CD14-positive monocyte (primary cell): Measurements from ENCODE around the gene SULT2B1. TPM values are rescaled to one million over a fixed set of nuclear protein-coding genes. Genes with fewer than 3 reads are reported as not detected.

Source experiments
- DNase-seq, 3 donors: peaks; one replicate each; pipeline ENCODE4 v3.0.0-alpha.2; 2011 to 2022
- H2AFZ ChIP-seq: 2 replicates; pipeline ENCODE4 v1.6.0; 2012; ENCODE audit warnings: mild to moderate bottlenecking, low read depth, low read length, inconsistent platforms; ENCODE audit not compliant: insufficient read depth, poor library complexity, severe bottlenecking
- H3K27ac ChIP-seq, 2 donors: 1 replicate in 1 of 2; 2 replicates in 1 of 2; pipeline ENCODE4 v1.5.1; 2012 to 2013; ENCODE audit warnings: low read length in 2 of 2, control low read depth in 1 of 2, inconsistent platforms in 1 of 2, low read depth in 1 of 2, mild to moderate bottlenecking in 1 of 2
- H3K27me3 ChIP-seq, 2 donors: one replicate each; pipeline versions ENCODE4 v1.6.0 to v1.6.1; 2011 to 2013; ENCODE audit warnings: low read length in 2 of 2; ENCODE audit not compliant: control insufficient read depth in 2 of 2, insufficient read depth in 2 of 2
- H3K36me3 ChIP-seq, 2 donors: replicated peaks in 1 of 2; 1 replicate in 1 of 2; 2 replicates in 1 of 2; pipeline versions ENCODE4 v1.5.1 to v1.6.1; 2012 to 2013; ENCODE audit warnings: low read length in 2 of 2, control low read depth in 1 of 2, inconsistent platforms in 1 of 2, mild to moderate bottlenecking in 1 of 2; ENCODE audit not compliant: insufficient read depth in 2 of 2, control insufficient read depth in 1 of 2
- H3K4me1 ChIP-seq, 2 donors: 1 replicate in 1 of 2; 2 replicates in 1 of 2; pipeline versions ENCODE4 v1.5.1 to v1.6.1; 2012 to 2013; ENCODE audit warnings: low read length in 2 of 2, control low read depth in 1 of 2, inconsistent platforms in 1 of 2, mild to moderate bottlenecking in 1 of 2, moderate library complexity in 1 of 2; ENCODE audit not compliant: insufficient read depth in 2 of 2, control insufficient read depth in 1 of 2
- H3K4me2 ChIP-seq: replicated peaks from 2 replicates; pipeline ENCODE3; 2012; ENCODE audit warnings: low read length, moderate library complexity, mild to moderate bottlenecking; ENCODE audit not compliant: poor library complexity, severe bottlenecking; ENCODE audit errors: extremely low read depth
- H3K4me3 ChIP-seq, 3 experiments: fragments of 200-600 bp in 1 of 3; sonication (generic) in 1 of 3; replicated peaks in 1 of 3; 1 replicate in 2 of 3; 2 replicates in 1 of 3; pipeline ENCODE4 v1.5.1; 2011 to 2013; ENCODE audit warnings: low read length in 3 of 3, mild to moderate bottlenecking in 3 of 3, control low read depth in 2 of 3, low read depth in 2 of 3, inconsistent platforms in 1 of 3, moderate library complexity in 1 of 3
- H3K79me2 ChIP-seq: 2 replicates; pipeline ENCODE4 v1.6.0; 2012; ENCODE audit warnings: mild to moderate bottlenecking, control low read depth, inconsistent platforms, low read length, moderate library complexity; ENCODE audit not compliant: insufficient read depth
- H3K9ac ChIP-seq: 2 replicates; pipeline ENCODE4 v1.6.0; 2017; ENCODE audit warnings: low read length, mild to moderate bottlenecking; ENCODE audit not compliant: insufficient read depth, poor library complexity, severe bottlenecking
- H3K9me3 ChIP-seq, 2 donors: replicated peaks in 1 of 2; 1 replicate in 1 of 2; 2 replicates in 1 of 2; pipeline versions ENCODE4 v1.5.1 to v1.6.1; 2012 to 2013; ENCODE audit warnings: low read length in 2 of 2, control low read depth in 1 of 2; ENCODE audit not compliant: control insufficient read depth in 1 of 2, insufficient read depth in 1 of 2
- H4K20me1 ChIP-seq: 2 replicates; pipeline ENCODE4 v1.6.0; 2012; ENCODE audit warnings: mild to moderate bottlenecking, low read length, control low read depth, moderate library complexity; ENCODE audit not compliant: insufficient read depth
- H3K27ac Mint-ChIP-seq, 7 donors: one replicate each; pipeline ENCODE4 v1.8.0; 2020; ENCODE audit warnings: mild to moderate bottlenecking in 7 of 7, mixed read lengths in 7 of 7, moderate library complexity in 6 of 7, inconsistent platforms in 2 of 7
- H3K27me3 Mint-ChIP-seq, 3 donors: one replicate each; pipeline ENCODE4 v1.8.0; 2021 to 2022; ENCODE audit warnings: low read depth in 3 of 3, mild to moderate bottlenecking in 3 of 3, mixed read lengths in 3 of 3, moderate library complexity in 3 of 3, inconsistent platforms in 1 of 3
- H3K36me3 Mint-ChIP-seq, 2 donors: one replicate each; pipeline ENCODE4 v1.8.0; 2020; ENCODE audit warnings: mixed read lengths in 2 of 2, inconsistent platforms in 1 of 2, mild to moderate bottlenecking in 1 of 2
- H3K4me1 Mint-ChIP-seq: one replicate; pipeline ENCODE4 v1.8.0; 2020; ENCODE audit warnings: mild to moderate bottlenecking, mixed read lengths
- H3K4me3 Mint-ChIP-seq, 2 donors: one replicate each; pipeline ENCODE4 v1.8.0; 2020; ENCODE audit warnings: mild to moderate bottlenecking in 2 of 2, mixed read lengths in 2 of 2, moderate library complexity in 1 of 2
- H3K9me3 Mint-ChIP-seq, 7 donors: one replicate each; pipeline ENCODE4 v1.8.0; 2020 to 2022; ENCODE audit warnings: mixed read lengths in 7 of 7, mild to moderate bottlenecking in 6 of 7, moderate library complexity in 6 of 7, inconsistent platforms in 2 of 7
- WGBS: methylation state at CpG from one replicate; pipeline ENCODE4 v1.1.5; 2013; ENCODE audit warnings: missing lambda C conversion rate; ENCODE audit not compliant: insufficient coverage; 5-methylcytosine and 5-hydroxymethylcytosine counted together
- intact Hi-C, 2 donors: fragments of 100-400 bp; cut with micrococcal nuclease; formaldehyde crosslinking; loops; one replicate each; pipeline versions ENCODE4 v1.15.0 to v1.15.1; 2023
- polyA plus RNA-seq, 3 donors: library from polyadenylated mRNA; depleted of rRNA in 1 of 3; unstranded in 2 of 3; stranded (reverse) in 1 of 3; fragments of 300-500 nt in 2 of 3; fragments of >200 nt in 1 of 3; fragmentation: Illumina TruSeq in 2 of 3; gene quantifications; 1 replicate in 2 of 3; 2 replicates in 1 of 3; pipeline ENCODE4 v1.2.3, GENCODE V29; 2012 to 2021
- TF ChIP-seq, protein P1 (sequence below): fragments of 200-600 bp; IDR thresholded peaks from one replicate; pipeline ENCODE4 v1.8.0; 2022; ENCODE audit warnings: antibody characterized with exemption, mild to moderate bottlenecking

Gene SULT2B1
- polyA plus RNA-seq, 3 donors: 0.09 to 0.40 TPM; not detected in 1

DNA sequence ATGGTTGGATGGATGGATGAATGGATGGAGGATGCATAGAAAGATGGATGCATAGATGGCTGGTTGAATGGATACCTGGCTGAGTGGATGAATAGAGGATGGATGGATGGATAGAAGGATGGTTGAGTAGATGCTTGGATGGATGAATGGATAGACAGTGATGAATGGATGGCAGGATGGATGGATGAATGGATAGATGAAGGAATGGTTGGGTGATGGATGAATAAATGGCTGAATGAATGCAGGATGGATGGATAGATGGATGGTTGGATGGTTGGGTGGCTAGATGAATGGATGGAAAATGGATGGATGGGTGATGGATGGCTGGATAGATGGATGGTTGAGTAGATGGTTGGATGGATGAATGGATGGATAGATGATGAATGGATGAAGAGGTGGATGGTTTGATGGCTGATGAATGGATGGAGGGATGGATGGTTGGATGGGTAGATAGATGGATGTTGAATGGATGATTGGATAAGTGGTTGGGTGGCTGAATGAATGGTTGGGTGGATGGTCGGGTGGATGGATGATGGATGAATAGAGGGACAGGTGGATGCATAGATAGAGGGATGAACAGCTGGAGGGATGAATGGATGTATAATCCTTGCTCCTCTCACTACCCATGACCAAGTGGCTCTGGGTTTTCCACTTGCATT lies 3.6 kb upstream of the SULT2B1 start:
- Histone ChIP-seq H3K4me2 (no peak overlapping the region), H4K20me1 (no peaks in the 10 kb centered on the region), H3K9me3 (no peaks in the 10 kb centered on the region), H3K27ac (no peak overlapping the region), H3K4me1 (peaks cover 0 to 2% of the 10 kb centered on the region in 2 donors), H2AFZ (no peak overlapping the region), H3K9ac (no peak overlapping the region), H3K36me3 (no peaks in the 10 kb centered on the region), H3K27me3 (no peaks in the 10 kb centered on the region), H3K4me3 (no peak overlapping the region), H3K79me2 (no peaks in the 10 kb centered on the region)
- WGBS: no CpG with 5 or more reads among the region's 1 CpG
- H3K36me3 Mint-ChIP-seq: no peaks in the 10 kb centered on the region
- intact Hi-C loops: no loop called here
- H3K27ac Mint-ChIP-seq: no peak overlapping the region
- no peaks in the 10 kb centered on the region for H3K9me3 Mint-ChIP-seq
- H3K4me3 Mint-ChIP-seq: no peak overlapping the region
- TF ChIP-seq, protein P1, sequence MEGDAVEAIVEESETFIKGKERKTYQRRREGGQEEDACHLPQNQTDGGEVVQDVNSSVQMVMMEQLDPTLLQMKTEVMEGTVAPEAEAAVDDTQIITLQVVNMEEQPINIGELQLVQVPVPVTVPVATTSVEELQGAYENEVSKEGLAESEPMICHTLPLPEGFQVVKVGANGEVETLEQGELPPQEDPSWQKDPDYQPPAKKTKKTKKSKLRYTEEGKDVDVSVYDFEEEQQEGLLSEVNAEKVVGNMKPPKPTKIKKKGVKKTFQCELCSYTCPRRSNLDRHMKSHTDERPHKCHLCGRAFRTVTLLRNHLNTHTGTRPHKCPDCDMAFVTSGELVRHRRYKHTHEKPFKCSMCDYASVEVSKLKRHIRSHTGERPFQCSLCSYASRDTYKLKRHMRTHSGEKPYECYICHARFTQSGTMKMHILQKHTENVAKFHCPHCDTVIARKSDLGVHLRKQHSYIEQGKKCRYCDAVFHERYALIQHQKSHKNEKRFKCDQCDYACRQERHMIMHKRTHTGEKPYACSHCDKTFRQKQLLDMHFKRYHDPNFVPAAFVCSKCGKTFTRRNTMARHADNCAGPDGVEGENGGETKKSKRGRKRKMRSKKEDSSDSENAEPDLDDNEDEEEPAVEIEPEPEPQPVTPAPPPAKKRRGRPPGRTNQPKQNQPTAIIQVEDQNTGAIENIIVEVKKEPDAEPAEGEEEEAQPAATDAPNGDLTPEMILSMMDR: no peak
- peaks cover 1% of the 10 kb centered on the region for H3K4me1 Mint-ChIP-seq
- peaks cover 0 to 7% (median 2%) of the 10 kb centered on the region in 3 donors for H3K27me3 Mint-ChIP-seq
- no peak for DNase-seq

DNA sequence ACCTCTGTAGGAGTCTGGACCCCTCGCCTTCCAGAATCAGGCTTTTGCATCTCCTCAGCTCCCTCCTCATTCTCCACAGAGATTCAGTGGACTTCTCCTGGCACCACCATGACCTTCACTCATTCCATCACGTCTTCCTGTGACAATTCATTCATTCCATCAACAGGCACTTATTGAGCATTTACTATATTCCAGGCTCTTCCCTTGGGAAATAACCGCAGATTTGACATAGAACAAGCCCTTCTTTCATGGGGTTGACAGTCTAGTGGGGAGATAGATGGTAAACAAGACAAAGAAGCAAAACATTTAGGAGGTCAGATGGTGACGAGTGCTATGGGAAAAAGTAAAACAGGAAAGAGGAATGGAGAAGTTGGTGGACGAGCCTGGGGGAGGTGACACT lies 2.6 kb upstream of the SULT2B1 start:
- Histone ChIP-seq H3K79me2 (no peaks in the 10 kb centered on the region), H3K4me2 (no peak overlapping the region), H3K27ac (no peak overlapping the region), H2AFZ (no peak overlapping the region), H3K36me3 (no peaks in the 10 kb centered on the region), H3K27me3 (no peaks in the 10 kb centered on the region), H3K9ac (no peak overlapping the region), H3K4me3 (no peak overlapping the region), H3K9me3 (no peaks in the 10 kb centered on the region), H4K20me1 (no peaks in the 10 kb centered on the region), H3K4me1 (no peaks in the 10 kb centered on the region)
- no peak for DNase-seq
- no peak overlapping the region for H3K4me3 Mint-ChIP-seq
- H3K27ac Mint-ChIP-seq: no peak overlapping the region
- WGBS: 23% methylated on average over 3 of the region's 5 CpGs
- no peaks in the 10 kb centered on the region for H3K36me3 Mint-ChIP-seq
- TF ChIP-seq, protein P1: no peak
- H3K4me1 Mint-ChIP-seq: no peaks in the 10 kb centered on the region
- peaks cover 0 to 8% (median 2%) of the 10 kb centered on the region in 3 donors for H3K27me3 Mint-ChIP-seq
- H3K9me3 Mint-ChIP-seq: no peaks in the 10 kb centered on the region
- intact Hi-C loops: no loop called here
